Left forelimb (tissue), 1 donor: Measurements from ENCODE around the gene MINDY1.

ENCODE experiments used
- DNase-seq: peaks from one replicate; pipeline ENCODE4 v3.0.0-alpha.2; 2018; ENCODE audit warnings: low spot score

MINDY1 gene

GRCh38 chr1:150965605-150966004, 41.1 kb downstream of the MINDY1 start:
- no peak for DNase-seq

DNA sequence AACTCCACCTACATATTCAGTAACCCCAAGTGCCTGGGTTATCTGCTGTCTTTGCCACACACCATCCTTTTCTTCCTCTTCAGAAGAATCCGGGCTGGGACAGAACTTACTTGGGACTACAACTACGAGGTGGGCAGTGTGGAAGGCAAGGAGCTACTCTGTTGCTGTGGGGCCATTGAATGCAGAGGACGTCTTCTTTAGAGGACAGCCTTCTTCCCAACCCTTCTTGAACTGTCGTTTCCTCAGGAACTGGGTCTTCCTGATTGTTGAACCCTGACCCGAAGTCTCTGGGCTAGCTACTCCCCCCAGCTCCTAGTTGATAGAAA, 42.6 kb downstream of the MINDY1 start:
- no peak for DNase-seq

DNA sequence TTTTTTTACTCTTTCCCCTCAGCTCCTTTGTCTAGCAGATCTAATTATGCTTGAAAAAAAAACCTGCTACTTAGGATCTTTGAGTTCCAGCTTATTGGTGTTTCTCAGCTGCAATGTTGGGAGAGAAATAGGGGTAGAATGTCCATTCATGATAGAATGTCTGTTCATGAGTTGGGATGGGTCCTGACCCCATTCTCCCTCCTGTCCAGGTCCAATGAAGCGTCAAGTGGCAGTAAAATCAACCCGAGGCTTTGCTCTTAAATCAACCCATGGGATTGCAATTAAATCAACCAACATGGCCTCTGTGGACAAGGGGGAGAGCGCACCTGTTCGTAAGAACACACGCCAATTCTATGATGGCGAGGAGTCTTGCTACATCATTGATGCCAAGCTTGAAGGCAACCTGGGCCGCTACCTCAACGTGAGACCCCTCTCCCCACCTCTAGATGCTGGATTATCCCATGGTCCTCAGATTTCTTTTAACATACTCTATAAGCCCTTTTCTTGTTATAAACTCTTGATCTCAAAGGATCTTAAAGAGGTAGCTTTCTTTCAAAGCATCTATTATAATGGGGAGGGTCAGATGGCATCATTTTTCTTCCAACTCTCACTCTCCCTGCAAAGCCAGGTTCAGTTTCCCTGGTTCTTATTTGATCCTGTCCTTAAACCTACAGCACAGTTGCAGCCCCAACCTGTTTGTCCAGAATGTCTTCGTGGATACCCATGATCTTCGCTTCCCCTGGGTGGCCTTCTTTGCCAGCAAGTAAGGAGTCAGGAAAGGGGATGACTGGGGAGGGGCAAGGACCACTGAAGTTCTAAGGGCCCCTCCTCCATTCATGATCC, 43.2 kb downstream of the MINDY1 start:
- no peak for DNase-seq

DNA sequence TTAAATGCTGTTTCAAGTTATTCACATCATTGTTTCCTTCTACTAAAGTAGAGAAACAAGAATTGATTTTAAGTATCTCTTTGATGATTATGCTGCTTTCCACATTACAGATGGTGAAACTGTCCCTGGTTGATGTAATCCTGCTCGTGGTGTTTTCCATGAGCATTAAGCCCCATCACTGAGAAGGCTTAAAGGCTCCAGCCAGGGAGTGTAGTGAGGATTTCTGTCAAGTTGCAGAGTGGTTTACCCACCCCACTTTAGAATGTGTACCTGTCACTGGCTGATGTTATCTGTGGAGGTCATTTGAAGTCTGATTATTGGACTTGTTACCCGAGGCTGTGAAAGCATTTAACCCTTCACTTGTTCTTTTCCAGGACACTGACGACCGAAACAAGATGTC, 44.9 kb downstream of the MINDY1 start:
- no peak for DNase-seq

GRCh38 chr1:150960646-150961045, 46.1 kb downstream of the MINDY1 start:
- DNase-seq, result no peak

DNA sequence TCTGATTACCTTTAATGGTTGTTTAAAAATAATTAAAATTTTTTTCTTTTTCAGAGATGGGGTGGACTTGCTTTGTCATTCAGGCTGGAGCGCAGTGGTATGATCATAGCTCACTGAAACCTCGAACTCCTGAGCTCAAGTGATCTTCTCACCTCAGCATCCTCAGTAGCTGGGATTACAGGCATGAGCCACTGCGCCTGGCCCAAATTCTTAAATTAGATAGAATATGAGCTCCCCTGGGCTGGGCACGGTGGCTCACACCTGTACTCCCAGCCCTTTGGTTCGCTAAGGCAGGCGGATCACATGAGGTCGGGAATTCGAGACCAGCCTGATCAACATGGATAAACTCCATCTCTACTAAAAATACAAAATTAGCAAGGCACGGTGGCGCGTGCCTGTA, 49.0 kb downstream of the MINDY1 start:
- no peak for DNase-seq

- no peak for DNase-seq
Measured at GRCh38 chr1:150955280-150955679, 51.4 kb downstream of the MINDY1 start.

GRCh38 chr1:150954708-150955107, 52.0 kb downstream of the MINDY1 start:
- no peak for DNase-seq
